ENCODE results near the gene MKNK1. TPM values are rescaled to one million over a fixed set of nuclear protein-coding genes. Genes with fewer than 3 reads are reported as not detected.

The MKNK1 gene
- total RNA-seq, 1 experiment from 2014 or later, result 12.9 TPM

DNA sequence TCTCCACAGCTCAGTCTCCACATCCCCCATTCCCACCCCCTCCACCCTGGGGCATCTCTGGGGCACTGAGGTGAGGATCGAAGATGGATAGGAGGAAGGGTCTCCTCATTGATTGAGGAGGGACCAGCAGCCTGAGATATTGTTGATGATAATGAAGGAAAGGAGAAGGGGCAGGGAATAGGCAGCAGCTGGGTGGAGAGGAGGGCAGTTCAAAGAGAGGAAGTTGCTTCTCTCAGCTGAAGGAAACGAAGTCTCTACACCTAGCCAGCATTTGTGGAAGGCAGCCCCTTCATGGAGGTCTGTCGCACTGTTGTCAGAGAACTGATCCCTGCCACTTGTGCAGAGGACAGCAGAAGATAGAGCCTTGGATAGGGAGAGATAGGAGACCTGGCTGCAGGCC, 58.3 kb downstream of the MKNK1 start:
- peaks cover 26 to 40% of the 10 kb centered on the region in 2 experiments for H3K4me1 Mint-ChIP-seq
- no peak overlapping the region for H2BK20ac ChIP-seq (ENCODE audit: low read depth, low read length, poor library complexity, severe bottlenecking)
- peaks cover 11% of the 10 kb centered on the region for H3K23me2 ChIP-seq (ENCODE audit: insufficient read length, low read depth, low read length, poor library complexity, severe bottlenecking)
- no peak overlapping the region for H3T11ph ChIP-seq (ENCODE audit: low read length)
- H3K9ac ChIP-seq (ENCODE audit: extremely low read depth, insufficient read length, low read length), result no peak overlapping the region
- DNase-seq, result no peak
- no peaks in the 10 kb centered on the region for H4K20me1 ChIP-seq (ENCODE audit: control insufficient read depth, insufficient read depth, insufficient read length)
- H3K27me3 Mint-ChIP-seq (ENCODE audit: low read depth), result peaks cover 74% of the 10 kb centered on the region
- no peaks in the 10 kb centered on the region for H3K79me2 ChIP-seq (ENCODE audit: insufficient read depth, low read length)
- no peak overlapping the region for H3K23ac ChIP-seq (ENCODE audit: insufficient read length, low read depth, low read length)
- H3K4me2 ChIP-seq (ENCODE audit: insufficient read depth, insufficient read length, low read length), result no peak overlapping the region
- H3K4ac ChIP-seq (ENCODE audit: low read depth, low read length), result no peak overlapping the region
- H4K5ac ChIP-seq (ENCODE audit: insufficient read length, low read depth, low read length), result no peak overlapping the region
- H3K27ac ChIP-seq (ENCODE audit: insufficient read length, low read depth, low read length), result no peak overlapping the region
- H2BK5ac ChIP-seq (ENCODE audit: insufficient read length, low read length), result no peak overlapping the region
- peaks cover 2% of the 10 kb centered on the region; the same call in 1 of the 2 replicates for H3K4me1 ChIP-seq (ENCODE audit: insufficient read depth, low read length)
- no peaks in the 10 kb centered on the region for H3K79me1 ChIP-seq (ENCODE audit: insufficient read depth, low read depth, low read length, poor library complexity, severe bottlenecking)
- no peak overlapping the region for H3K18ac ChIP-seq (ENCODE audit: insufficient read length, low read depth, low read length)
- no peak overlapping the region for H3K4me3 Mint-ChIP-seq
- peaks cover 36% of the 10 kb centered on the region for H3K27me3 ChIP-seq (ENCODE audit: insufficient read depth, low read length)
- no peaks in the 10 kb centered on the region for H3K9me3 ChIP-seq (ENCODE audit: control insufficient read depth, low read depth, low read length)
- no peak overlapping the region for H3K27ac Mint-ChIP-seq
- H2BK15ac ChIP-seq (ENCODE audit: low read depth, low read length), result no peak overlapping the region
- no peak overlapping the region for H3K56ac ChIP-seq (ENCODE audit: insufficient read length, low read depth, low read length)
- WGBS (ENCODE audit: extremely low coverage, insufficient read length, low lambda C conversion rate), result no CpG with 5 or more reads among the region's 3 CpGs
- H3K9me3 Mint-ChIP-seq, result no peaks in the 10 kb centered on the region
- H4K91ac ChIP-seq (ENCODE audit: insufficient read length, low read depth, low read length), result no peak overlapping the region
- no peak overlapping the region for H3K14ac ChIP-seq (ENCODE audit: insufficient read depth, low read length)
- H4K8ac ChIP-seq (replicated peaks; ENCODE audit: insufficient read length, low read depth, low read length), result no peak overlapping the region
- H2BK12ac ChIP-seq (ENCODE audit: insufficient read length, low read depth, low read length), result no peak overlapping the region
- H2AFZ ChIP-seq (ENCODE audit: low read length), result no peak overlapping the region
- TF ChIP-seq, protein P1, sequence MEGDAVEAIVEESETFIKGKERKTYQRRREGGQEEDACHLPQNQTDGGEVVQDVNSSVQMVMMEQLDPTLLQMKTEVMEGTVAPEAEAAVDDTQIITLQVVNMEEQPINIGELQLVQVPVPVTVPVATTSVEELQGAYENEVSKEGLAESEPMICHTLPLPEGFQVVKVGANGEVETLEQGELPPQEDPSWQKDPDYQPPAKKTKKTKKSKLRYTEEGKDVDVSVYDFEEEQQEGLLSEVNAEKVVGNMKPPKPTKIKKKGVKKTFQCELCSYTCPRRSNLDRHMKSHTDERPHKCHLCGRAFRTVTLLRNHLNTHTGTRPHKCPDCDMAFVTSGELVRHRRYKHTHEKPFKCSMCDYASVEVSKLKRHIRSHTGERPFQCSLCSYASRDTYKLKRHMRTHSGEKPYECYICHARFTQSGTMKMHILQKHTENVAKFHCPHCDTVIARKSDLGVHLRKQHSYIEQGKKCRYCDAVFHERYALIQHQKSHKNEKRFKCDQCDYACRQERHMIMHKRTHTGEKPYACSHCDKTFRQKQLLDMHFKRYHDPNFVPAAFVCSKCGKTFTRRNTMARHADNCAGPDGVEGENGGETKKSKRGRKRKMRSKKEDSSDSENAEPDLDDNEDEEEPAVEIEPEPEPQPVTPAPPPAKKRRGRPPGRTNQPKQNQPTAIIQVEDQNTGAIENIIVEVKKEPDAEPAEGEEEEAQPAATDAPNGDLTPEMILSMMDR (conservative IDR thresholded peaks at IDR 0.05), result no peak
- H2BK120ac ChIP-seq (ENCODE audit: low read depth, low read length, poor library complexity, severe bottlenecking), result no peak overlapping the region
- no peaks in the 10 kb centered on the region; a peak in 1 of 7 replicates for H3K36me3 Mint-ChIP-seq (ENCODE audit: insufficient read depth in 1 of 3, low read depth in 3 of 3)
- no peak overlapping the region for H2AK5ac ChIP-seq (ENCODE audit: insufficient read length, low read length)

Data from H9 (cell line).